Measurements from ENCODE around the gene ZBTB17. TPM values are rescaled to one million over a fixed set of nuclear protein-coding genes. Genes with fewer than 3 reads are reported as not detected.
"Not testable (repeated sequence)": the region's sequence is repeated elsewhere in the genome, so short reads cannot be mapped to it uniquely, and the experiment has no call there.

Gene ZBTB17
- total and polyA plus RNA-seq, 2 experiments from 2014 or later: 16.8 to 32.3 TPM

DNA sequence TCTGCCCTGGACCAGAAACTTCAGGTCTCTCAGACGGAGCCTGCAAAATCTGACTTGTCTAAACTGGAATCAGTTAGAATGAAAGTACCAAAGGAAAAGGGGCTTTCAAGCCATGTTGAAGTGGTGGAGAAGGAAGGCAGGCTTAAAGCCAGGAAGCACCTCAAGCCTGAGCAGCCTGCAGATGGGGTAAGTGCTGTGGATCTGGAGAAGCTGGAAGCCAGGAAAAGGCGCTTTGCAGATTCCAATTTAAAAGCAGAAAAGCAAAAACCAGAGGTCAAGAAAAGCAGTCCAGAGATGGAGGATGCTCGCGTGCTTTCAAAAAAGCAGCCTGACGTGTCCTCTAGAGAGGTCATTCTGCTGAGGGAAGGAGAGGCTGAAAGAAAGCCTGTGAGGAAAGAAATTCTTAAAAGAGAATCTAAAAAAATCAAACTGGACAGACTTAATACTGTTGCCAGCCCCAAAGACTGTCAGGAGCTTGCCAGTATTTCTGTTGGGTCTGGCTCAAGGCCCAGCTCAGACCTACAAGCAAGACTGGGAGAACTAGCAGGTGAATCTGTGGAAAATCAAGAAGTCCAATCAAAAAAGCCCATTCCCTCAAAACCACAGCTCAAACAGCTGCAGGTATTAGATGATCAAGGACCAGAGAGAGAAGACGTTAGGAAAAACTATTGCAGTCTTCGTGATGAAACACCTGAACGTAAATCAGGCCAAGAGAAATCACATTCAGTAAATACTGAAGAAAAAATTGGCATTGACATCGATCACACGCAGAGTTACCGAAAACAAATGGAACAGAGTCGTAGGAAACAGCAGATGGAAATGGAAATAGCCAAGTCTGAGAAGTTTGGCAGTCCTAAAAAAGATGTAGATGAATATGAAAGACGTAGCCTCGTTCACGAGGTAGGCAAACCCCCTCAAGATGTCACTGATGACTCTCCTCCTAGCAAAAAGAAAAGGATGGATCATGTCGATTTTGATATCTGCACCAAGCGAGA, 46.6 kb downstream of the ZBTB17 start:
- Histone ChIP-seq H3K4me1 (ENCODE audit: insufficient read depth) (no peaks in the 10 kb centered on the region), H3K36me3 (replicated peaks; ENCODE audit: insufficient read depth, low read depth) (no peaks in the 10 kb centered on the region), H4K20me1 (ENCODE audit: insufficient read depth, poor library complexity, severe bottlenecking) (no peaks in the 10 kb centered on the region), H3K27me3 (no peaks in the 10 kb centered on the region), H3K9me2 (replicated peaks; ENCODE audit: insufficient read depth) (no peaks in the 10 kb centered on the region), H3K27ac (no peak overlapping the region), H3K9me3 (ENCODE audit: low read depth) (no peaks in the 10 kb centered on the region), H3K4me3 (no peak overlapping the region), H2AFZ (no peak overlapping the region), H3K4me2 (no peak overlapping the region), H3K79me2 (peaks cover 6% of the 10 kb centered on the region)
- DNase-seq (ENCODE audit: low spot score): no peak
- TF ChIP-seq CTCF (IDR thresholded peaks at IDR 0.05; ENCODE audit: poor library complexity) (no peak), EZH2 (IDR thresholded peaks at IDR 0.05; ENCODE audit: borderline replicate concordance) (no peak), EZH2phosphoT487 (IDR thresholded peaks at IDR 0.05; ENCODE audit: low read depth, severe bottlenecking, unreplicated experiment) (no peak)
- 97% methylated on average over 17 of the region's 17 CpGs for WGBS (ENCODE audit: low lambda C conversion rate, missing lambda C conversion rate)

- H3K27me3 ChIP-seq; H3K4me1 ChIP-seq (ENCODE audit: insufficient read depth); DNase-seq (ENCODE audit: low spot score); H3K9me2 ChIP-seq (replicated peaks; ENCODE audit: insufficient read depth); H4K20me1 ChIP-seq (ENCODE audit: insufficient read depth, poor library complexity, severe bottlenecking); H3K4me2 ChIP-seq; H3K36me3 ChIP-seq (replicated peaks; ENCODE audit: insufficient read depth, low read depth); H2AFZ ChIP-seq; H3K4me3 ChIP-seq; H3K27ac ChIP-seq; H3K79me2 ChIP-seq; H3K9me3 ChIP-seq (ENCODE audit: low read depth): not testable (repeated sequence)
- WGBS (ENCODE audit: low lambda C conversion rate, missing lambda C conversion rate): 86% methylated on average over 8 of the region's 8 CpGs
These were observed 49.5 kb downstream of the ZBTB17 start for GRCh38 chr1:15926448-15926847.

GRCh38 chr1:15923241-15923640, 52.7 kb downstream of the ZBTB17 start:
- peaks cover 16% of the 10 kb centered on the region for H3K79me2 ChIP-seq
- no peak overlapping the region for H2AFZ ChIP-seq
- H4K20me1 ChIP-seq (ENCODE audit: insufficient read depth, poor library complexity, severe bottlenecking): no peaks in the 10 kb centered on the region
- no peaks in the 10 kb centered on the region for H3K9me2 ChIP-seq (replicated peaks; ENCODE audit: insufficient read depth)
- no peak overlapping the region for H3K27ac ChIP-seq
- no peaks in the 10 kb centered on the region for H3K27me3 ChIP-seq
- H3K4me2 ChIP-seq: no peak overlapping the region
- 93% methylated on average over 2 of the region's 2 CpGs for WGBS (ENCODE audit: low lambda C conversion rate, missing lambda C conversion rate)
- no peaks in the 10 kb centered on the region for H3K36me3 ChIP-seq (replicated peaks; ENCODE audit: insufficient read depth, low read depth)
- no peaks in the 10 kb centered on the region for H3K4me1 ChIP-seq (ENCODE audit: insufficient read depth)
- DNase-seq (ENCODE audit: low spot score): no peak
- H3K4me3 ChIP-seq: no peak overlapping the region
- no peak for TF ChIP-seq EZH2phosphoT487 (IDR thresholded peaks at IDR 0.05; ENCODE audit: low read depth, severe bottlenecking, unreplicated experiment)
- no peak for TF ChIP-seq CTCF (IDR thresholded peaks at IDR 0.05; ENCODE audit: poor library complexity)
- no peak for TF ChIP-seq EZH2 (IDR thresholded peaks at IDR 0.05; ENCODE audit: borderline replicate concordance)
- no peaks in the 10 kb centered on the region for H3K9me3 ChIP-seq (ENCODE audit: low read depth)

DNA sequence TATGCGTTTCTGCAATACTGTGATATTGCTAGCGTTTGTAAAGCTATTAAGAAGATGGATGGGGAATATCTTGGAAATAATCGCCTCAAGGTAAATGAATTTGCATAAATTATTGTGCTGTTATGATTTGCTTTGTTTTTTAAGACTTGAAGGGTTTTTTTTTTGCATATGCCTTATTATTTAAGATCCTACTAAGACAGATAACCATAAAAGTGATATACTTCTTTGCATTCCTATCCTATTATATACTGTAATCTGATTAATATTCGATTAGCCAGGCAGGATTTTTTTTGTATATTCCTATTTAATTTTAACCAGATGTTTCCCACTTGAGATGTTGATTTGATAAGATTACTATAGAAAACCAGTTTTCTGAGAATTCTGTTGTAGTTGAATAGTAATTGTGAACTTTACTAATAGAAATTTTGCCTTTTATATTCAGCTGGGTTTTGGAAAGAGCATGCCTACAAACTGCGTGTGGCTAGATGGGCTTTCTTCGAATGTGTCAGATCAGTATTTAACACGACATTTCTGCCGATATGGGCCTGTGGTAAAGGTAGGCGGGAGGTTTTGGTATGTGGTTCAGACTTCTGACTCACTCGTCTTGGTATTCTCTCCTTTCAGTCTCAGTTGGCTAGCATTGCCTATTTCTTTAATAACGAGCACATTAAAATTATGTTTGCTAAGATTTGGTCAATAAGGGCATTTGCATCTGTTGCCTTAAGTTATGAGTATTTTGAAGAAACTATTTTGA, 56.8 kb downstream of the ZBTB17 start:
- no peak overlapping the region for H3K27ac ChIP-seq
- H2AFZ ChIP-seq: no peak overlapping the region
- no peak for TF ChIP-seq CTCF (IDR thresholded peaks at IDR 0.05; ENCODE audit: poor library complexity)
- TF ChIP-seq EZH2phosphoT487 (IDR thresholded peaks at IDR 0.05; ENCODE audit: low read depth, severe bottlenecking, unreplicated experiment): no peak
- TF ChIP-seq EZH2 (IDR thresholded peaks at IDR 0.05; ENCODE audit: borderline replicate concordance): no peak
- H3K9me2 ChIP-seq (replicated peaks; ENCODE audit: insufficient read depth): no peaks in the 10 kb centered on the region
- no peaks in the 10 kb centered on the region for H3K27me3 ChIP-seq
- no peaks in the 10 kb centered on the region for H4K20me1 ChIP-seq (ENCODE audit: insufficient read depth, poor library complexity, severe bottlenecking)
- no peaks in the 10 kb centered on the region for H3K4me1 ChIP-seq (ENCODE audit: insufficient read depth)
- no peaks in the 10 kb centered on the region for H3K36me3 ChIP-seq (replicated peaks; ENCODE audit: insufficient read depth, low read depth)
- 93% methylated on average over 11 of the region's 11 CpGs for WGBS (ENCODE audit: low lambda C conversion rate, missing lambda C conversion rate)
- no peaks in the 10 kb centered on the region for H3K9me3 ChIP-seq (ENCODE audit: low read depth)
- no peak overlapping the region for H3K4me3 ChIP-seq
- H3K4me2 ChIP-seq: no peak overlapping the region
- peaks cover 21% of the 10 kb centered on the region for H3K79me2 ChIP-seq
- no peak for DNase-seq (ENCODE audit: low spot score)

Measured in hepatocyte (in vitro differentiated cells).